GM23338 (cell line): ENCODE data around the gene NOP16. TPM values are rescaled to one million over a fixed set of nuclear protein-coding genes. Genes with fewer than 3 reads are reported as not detected.

Experiments used
- ATAC-seq: fragments of 200-7000 bp; cut with Tn5 transposase; 3 replicates; pipeline ENCODE4 v1.9.1; 2020
- DNase-seq: peaks from one replicate; pipeline ENCODE4 v3.0.0-alpha.2; 2015; ENCODE audit warnings: low spot score
- H2AFZ ChIP-seq: fragments of 200-600 bp; sonication (generic); 2 replicates; pipeline ENCODE4 v1.8.0; 2016; ENCODE audit warnings: antibody characterized with exemption, mild to moderate bottlenecking, moderate library complexity
- H3F3A ChIP-seq: fragments of 200-600 bp; sonication (generic); replicated peaks from 2 replicates; pipeline ENCODE4 v1.8.0; 2017; ENCODE audit warnings: antibody characterized with exemption, mixed run types, low read depth
- H3K27ac ChIP-seq: fragments of 200-600 bp; sonication (generic); 2 replicates; pipeline ENCODE4 v1.6.1; 2016; ENCODE audit warnings: low read depth
- H3K27me3 ChIP-seq: fragments of 200-600 bp; sonication (generic); 2 replicates; pipeline ENCODE4 v1.8.0; 2016; ENCODE audit warnings: mild to moderate bottlenecking, mixed run types, moderate library complexity; ENCODE audit not compliant: insufficient read depth
- H3K36me3 ChIP-seq: fragments of 200-600 bp; sonication (generic); 2 replicates; pipeline ENCODE4 v1.8.0; 2016; ENCODE audit warnings: mild to moderate bottlenecking; ENCODE audit not compliant: insufficient read depth
- H3K4me1 ChIP-seq: fragments of 200-600 bp; sonication (generic); 2 replicates; pipeline ENCODE4 v1.8.0; 2016; ENCODE audit warnings: mild to moderate bottlenecking, moderate library complexity; ENCODE audit not compliant: insufficient read depth
- H3K4me2 ChIP-seq: fragments of 200-600 bp; sonication (generic); 2 replicates; pipeline ENCODE4 v1.7.1; 2017; ENCODE audit warnings: mixed run types
- H3K4me3 ChIP-seq: fragments of 200-600 bp; sonication (generic); 2 replicates; pipeline ENCODE4 v1.6.1; 2016; ENCODE audit warnings: mixed run types
- H3K79me2 ChIP-seq: fragments of 200-600 bp; sonication (generic); replicated peaks from 2 replicates; pipeline ENCODE4 v1.8.0; 2017; ENCODE audit warnings: mild to moderate bottlenecking; ENCODE audit not compliant: insufficient read depth
- H3K9me2 ChIP-seq: fragments of 200-600 bp; sonication (generic); 2 replicates; pipeline ENCODE4 v1.8.0; 2017; ENCODE audit not compliant: insufficient read depth
- H4K20me1 ChIP-seq: fragments of 200-600 bp; sonication (generic); replicated peaks from 2 replicates; pipeline ENCODE4 v1.8.0; 2017; ENCODE audit warnings: mild to moderate bottlenecking; ENCODE audit not compliant: insufficient read depth
- H3K27ac Mint-ChIP-seq: 2 replicates; pipeline ENCODE4 v1.8.0; 2020; ENCODE audit warnings: inconsistent platforms, mild to moderate bottlenecking, moderate library complexity, mixed read lengths
- H3K27me3 Mint-ChIP-seq: 3 replicates; pipeline ENCODE4 v1.8.0; 2022; ENCODE audit warnings: low read depth, mild to moderate bottlenecking, moderate library complexity, mixed read lengths, inconsistent platforms; ENCODE audit not compliant: insufficient read depth, poor library complexity
- H3K36me3 Mint-ChIP-seq: 3 replicates; pipeline ENCODE4 v1.8.0; 2021; ENCODE audit warnings: low read depth, mild to moderate bottlenecking, inconsistent platforms, moderate library complexity, mixed read lengths
- H3K4me1 Mint-ChIP-seq: 3 replicates; pipeline ENCODE4 v1.8.0; 2020; ENCODE audit warnings: mild to moderate bottlenecking, inconsistent platforms, mixed read lengths
- H3K4me3 Mint-ChIP-seq: 3 replicates; pipeline ENCODE4 v1.8.0; 2021; ENCODE audit warnings: moderate library complexity, mild to moderate bottlenecking, inconsistent platforms, mixed read lengths
- H3K9me3 Mint-ChIP-seq: 3 replicates; pipeline ENCODE4 v1.8.0; 2020; ENCODE audit warnings: moderate library complexity, mild to moderate bottlenecking, inconsistent platforms, mixed read lengths
- CREB1 ChIP-seq: fragments of 250-450 bp; sonication (Bioruptor Pico); IDR thresholded peaks from 2 replicates; pipeline ENCODE4 v1.5.0; 2020; ENCODE audit warnings: low read depth, mild to moderate bottlenecking, moderate library complexity
- EZH2 ChIP-seq: fragments of 200-600 bp; sonication (generic); IDR thresholded peaks from one replicate; pipeline ENCODE4 v1.8.0; 2017; ENCODE audit warnings: antibody characterized with exemption, mild to moderate bottlenecking, low read depth; ENCODE audit not compliant: unreplicated experiment
- EZH2phosphoT487 ChIP-seq: fragments of 200-600 bp; sonication (generic); IDR thresholded peaks from one replicate; pipeline ENCODE4 v1.8.1; 2018; ENCODE audit warnings: antibody characterized with exemption; ENCODE audit not compliant: unreplicated experiment
- JUNB ChIP-seq: IDR thresholded peaks from one replicate; pipeline ENCODE4 v1.6.1; 2016; ENCODE audit warnings: antibody characterized with exemption; ENCODE audit not compliant: unreplicated experiment
- NANOG ChIP-seq: IDR thresholded peaks from 2 replicates; pipeline ENCODE4 v1.6.1; 2016; ENCODE audit warnings: antibody characterized with exemption, borderline replicate concordance
- POLR2AphosphoS5 ChIP-seq: IDR thresholded peaks from 2 replicates; pipeline ENCODE4 v1.6.1; 2016; ENCODE audit warnings: antibody characterized with exemption, low read depth
- ZNF114 ChIP-seq: fragments of 250-450 bp; sonication (Bioruptor Pico); IDR thresholded peaks from 2 replicates; pipeline ENCODE4 v1.5.0; 2020; ENCODE audit warnings: mild to moderate bottlenecking, moderate library complexity
- polyA plus RNA-seq: library from polyadenylated mRNA; unstranded; fragments of >200 nt; fragmentation: Nextera tagmentation; extraction: Ambion mirVana; gene quantifications from 2 replicates; pipeline ENCODE4 v1.2.1, GENCODE V29; 2016
- total RNA-seq: library from RNA; depleted of rRNA; stranded (reverse); fragments of >200 nt; shearing (Covaris generic); gene quantifications from 2 replicates; pipeline ENCODE4 v1.2.3, GENCODE V29; 2014
- TF ChIP-seq, protein P1 (sequence below), 2 experiments: fragments of 200-600 bp in 1 of 2; sonication (generic) in 1 of 2; conservative IDR thresholded peaks; 2 replicates each; pipeline versions ENCODE4 v1.5.1 to v1.6.1; 2016 to 2017; ENCODE audit warnings: antibody characterized with exemption in 2 of 2, low read depth in 2 of 2, mild to moderate bottlenecking in 2 of 2, moderate library complexity in 1 of 2
- TF ChIP-seq, protein P2 (sequence below): IDR thresholded peaks from 2 replicates; pipeline ENCODE4 v1.6.1; 2016; ENCODE audit warnings: antibody characterized with exemption
- TF ChIP-seq, protein P3 (sequence below): fragments of 250-450 bp; sonication (Bioruptor Pico); IDR thresholded peaks from 2 replicates; pipeline ENCODE4 v1.5.0; 2020; ENCODE audit warnings: mild to moderate bottlenecking, moderate library complexity

NOP16 gene
- total and polyA plus RNA-seq, 2 experiments from 2014 or later: 43.4 to 181 TPM

DNA sequence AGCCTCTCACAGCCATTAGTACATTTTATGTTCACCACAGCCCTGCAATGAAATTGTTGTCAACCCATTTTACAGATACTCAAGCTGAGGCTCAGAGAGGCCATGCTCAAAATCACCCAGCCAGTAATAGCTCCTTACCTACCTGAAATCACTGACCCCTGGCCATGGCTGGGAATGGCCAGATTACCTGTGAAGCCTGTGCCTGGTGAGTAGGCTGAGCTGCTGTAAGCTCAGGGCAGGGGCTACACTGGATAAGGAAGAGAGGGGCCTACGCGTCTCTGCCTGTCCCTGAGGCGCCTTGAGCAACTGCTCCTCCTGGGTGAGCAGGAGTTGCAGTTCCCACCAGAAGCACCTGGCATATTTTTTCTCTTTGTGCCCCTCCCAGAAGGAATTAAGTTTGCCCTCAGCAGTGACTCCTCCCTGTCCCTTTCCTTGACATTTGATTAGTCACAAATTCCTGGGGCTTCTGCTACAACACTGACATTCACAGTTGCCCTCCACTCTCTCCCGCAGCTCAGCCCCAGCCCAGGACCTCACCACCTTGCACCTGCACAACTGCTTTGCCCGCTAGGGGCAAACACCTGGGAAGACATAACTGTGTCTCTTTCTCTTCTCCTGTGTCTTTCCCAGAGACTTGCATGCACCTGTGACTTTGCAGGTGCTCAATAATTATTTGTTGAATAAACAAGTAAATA is 22.2 kb upstream of the NOP16 start:
- Mint-ChIP-seq H3K4me3 (no peak overlapping the region), H3K36me3 (no peaks in the 10 kb centered on the region), H3K27ac (no peak overlapping the region; the same call in 1 of the 2 replicates), H3K9me3 (no peaks in the 10 kb centered on the region), H3K27me3 (peaks cover 3% of the 10 kb centered on the region), H3K4me1 (peaks cover 8% of the 10 kb centered on the region; the same call in 2 of the 3 replicates)
- Histone ChIP-seq H3K4me2 (no peak overlapping the region), H3K36me3 (no peaks in the 10 kb centered on the region), H3K27me3 (peaks cover 8% of the 10 kb centered on the region; the same call in 1 of the 2 replicates), H3K4me3 (no peak overlapping the region), H3K9me2 (no peaks in the 10 kb centered on the region), H4K20me1 (peaks cover 10% of the 10 kb centered on the region), H3K27ac (no peak overlapping the region), H3F3A (no peaks in the 10 kb centered on the region), H2AFZ (no peak overlapping the region), H3K4me1 (0 out of 2 replicates have a peak, but pooled peaks cover 3% of the 10 kb centered on the region), H3K79me2 (no peaks in the 10 kb centered on the region)
- no peak for TF ChIP-seq EZH2phosphoT487
- TF ChIP-seq, protein P1, sequence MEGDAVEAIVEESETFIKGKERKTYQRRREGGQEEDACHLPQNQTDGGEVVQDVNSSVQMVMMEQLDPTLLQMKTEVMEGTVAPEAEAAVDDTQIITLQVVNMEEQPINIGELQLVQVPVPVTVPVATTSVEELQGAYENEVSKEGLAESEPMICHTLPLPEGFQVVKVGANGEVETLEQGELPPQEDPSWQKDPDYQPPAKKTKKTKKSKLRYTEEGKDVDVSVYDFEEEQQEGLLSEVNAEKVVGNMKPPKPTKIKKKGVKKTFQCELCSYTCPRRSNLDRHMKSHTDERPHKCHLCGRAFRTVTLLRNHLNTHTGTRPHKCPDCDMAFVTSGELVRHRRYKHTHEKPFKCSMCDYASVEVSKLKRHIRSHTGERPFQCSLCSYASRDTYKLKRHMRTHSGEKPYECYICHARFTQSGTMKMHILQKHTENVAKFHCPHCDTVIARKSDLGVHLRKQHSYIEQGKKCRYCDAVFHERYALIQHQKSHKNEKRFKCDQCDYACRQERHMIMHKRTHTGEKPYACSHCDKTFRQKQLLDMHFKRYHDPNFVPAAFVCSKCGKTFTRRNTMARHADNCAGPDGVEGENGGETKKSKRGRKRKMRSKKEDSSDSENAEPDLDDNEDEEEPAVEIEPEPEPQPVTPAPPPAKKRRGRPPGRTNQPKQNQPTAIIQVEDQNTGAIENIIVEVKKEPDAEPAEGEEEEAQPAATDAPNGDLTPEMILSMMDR (conservative IDR thresholded peaks at IDR 0.05; ENCODE audit: low read depth in 2 of 2): 0 out of 4 replicates have a peak, but pooled peaks have one; percentile 9 to 15
- no peak for TF ChIP-seq POLR2AphosphoS5
- TF ChIP-seq, protein P2, sequence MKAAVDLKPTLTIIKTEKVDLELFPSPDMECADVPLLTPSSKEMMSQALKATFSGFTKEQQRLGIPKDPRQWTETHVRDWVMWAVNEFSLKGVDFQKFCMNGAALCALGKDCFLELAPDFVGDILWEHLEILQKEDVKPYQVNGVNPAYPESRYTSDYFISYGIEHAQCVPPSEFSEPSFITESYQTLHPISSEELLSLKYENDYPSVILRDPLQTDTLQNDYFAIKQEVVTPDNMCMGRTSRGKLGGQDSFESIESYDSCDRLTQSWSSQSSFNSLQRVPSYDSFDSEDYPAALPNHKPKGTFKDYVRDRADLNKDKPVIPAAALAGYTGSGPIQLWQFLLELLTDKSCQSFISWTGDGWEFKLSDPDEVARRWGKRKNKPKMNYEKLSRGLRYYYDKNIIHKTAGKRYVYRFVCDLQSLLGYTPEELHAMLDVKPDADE: no peak
- no peak for TF ChIP-seq CREB1 (CRISPR knock-in tag)
- TF ChIP-seq NANOG: no peak
- DNase-seq (no peak), ATAC-seq (peak; percentile 21; the same call in 2 of the 3 replicates)

DNA sequence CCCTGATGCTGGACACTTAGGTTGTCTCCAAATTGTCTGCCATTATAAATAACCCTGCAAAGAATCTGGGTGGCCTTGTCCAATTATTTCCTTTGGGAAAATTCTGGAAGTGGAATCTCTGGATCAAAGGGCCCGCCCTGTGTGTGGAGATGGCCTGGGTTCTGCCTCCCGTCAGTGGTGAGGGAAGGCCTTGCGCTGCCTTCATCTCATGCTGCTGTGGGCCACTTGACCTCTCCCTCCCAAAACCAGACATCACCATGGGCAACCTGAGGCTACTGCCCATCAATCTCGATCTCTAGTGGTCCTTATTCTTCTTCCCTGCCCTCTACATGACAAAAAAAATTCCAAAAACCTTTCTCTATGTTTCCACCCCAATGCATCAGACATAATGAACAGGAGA is 21.4 kb upstream of the NOP16 start:
- no peak for ATAC-seq
- no peak overlapping the region for H3K4me3 Mint-ChIP-seq

More for the DNA sequence above, 21.4 kb upstream of the NOP16 start:
- Histone ChIP-seq H3K27ac (no peak overlapping the region), H2AFZ (no peak overlapping the region), H3K79me2 (no peaks in the 10 kb centered on the region), H4K20me1 (peaks cover 4% of the 10 kb centered on the region; the same call in 1 of the 2 replicates), H3K4me3 (no peak overlapping the region), H3K27me3 (no peaks in the 10 kb centered on the region), H3K36me3 (no peaks in the 10 kb centered on the region), H3F3A (no peaks in the 10 kb centered on the region), H3K4me2 (no peak overlapping the region), H3K4me1 (no peaks in the 10 kb centered on the region), H3K9me2 (no peaks in the 10 kb centered on the region)
- Mint-ChIP-seq H3K27me3 (peaks cover 3% of the 10 kb centered on the region), H3K9me3 (no peaks in the 10 kb centered on the region), H3K4me1 (peaks cover 10% of the 10 kb centered on the region; the same call in 2 of the 3 replicates), H3K27ac (no peak overlapping the region), H3K36me3 (no peaks in the 10 kb centered on the region)
- no peak for DNase-seq
- TF ChIP-seq EZH2phosphoT487: no peak
- TF ChIP-seq JUNB: no peak
- TF ChIP-seq ZNF114 (CRISPR knock-in tag): no peak
- TF ChIP-seq, protein P3, sequence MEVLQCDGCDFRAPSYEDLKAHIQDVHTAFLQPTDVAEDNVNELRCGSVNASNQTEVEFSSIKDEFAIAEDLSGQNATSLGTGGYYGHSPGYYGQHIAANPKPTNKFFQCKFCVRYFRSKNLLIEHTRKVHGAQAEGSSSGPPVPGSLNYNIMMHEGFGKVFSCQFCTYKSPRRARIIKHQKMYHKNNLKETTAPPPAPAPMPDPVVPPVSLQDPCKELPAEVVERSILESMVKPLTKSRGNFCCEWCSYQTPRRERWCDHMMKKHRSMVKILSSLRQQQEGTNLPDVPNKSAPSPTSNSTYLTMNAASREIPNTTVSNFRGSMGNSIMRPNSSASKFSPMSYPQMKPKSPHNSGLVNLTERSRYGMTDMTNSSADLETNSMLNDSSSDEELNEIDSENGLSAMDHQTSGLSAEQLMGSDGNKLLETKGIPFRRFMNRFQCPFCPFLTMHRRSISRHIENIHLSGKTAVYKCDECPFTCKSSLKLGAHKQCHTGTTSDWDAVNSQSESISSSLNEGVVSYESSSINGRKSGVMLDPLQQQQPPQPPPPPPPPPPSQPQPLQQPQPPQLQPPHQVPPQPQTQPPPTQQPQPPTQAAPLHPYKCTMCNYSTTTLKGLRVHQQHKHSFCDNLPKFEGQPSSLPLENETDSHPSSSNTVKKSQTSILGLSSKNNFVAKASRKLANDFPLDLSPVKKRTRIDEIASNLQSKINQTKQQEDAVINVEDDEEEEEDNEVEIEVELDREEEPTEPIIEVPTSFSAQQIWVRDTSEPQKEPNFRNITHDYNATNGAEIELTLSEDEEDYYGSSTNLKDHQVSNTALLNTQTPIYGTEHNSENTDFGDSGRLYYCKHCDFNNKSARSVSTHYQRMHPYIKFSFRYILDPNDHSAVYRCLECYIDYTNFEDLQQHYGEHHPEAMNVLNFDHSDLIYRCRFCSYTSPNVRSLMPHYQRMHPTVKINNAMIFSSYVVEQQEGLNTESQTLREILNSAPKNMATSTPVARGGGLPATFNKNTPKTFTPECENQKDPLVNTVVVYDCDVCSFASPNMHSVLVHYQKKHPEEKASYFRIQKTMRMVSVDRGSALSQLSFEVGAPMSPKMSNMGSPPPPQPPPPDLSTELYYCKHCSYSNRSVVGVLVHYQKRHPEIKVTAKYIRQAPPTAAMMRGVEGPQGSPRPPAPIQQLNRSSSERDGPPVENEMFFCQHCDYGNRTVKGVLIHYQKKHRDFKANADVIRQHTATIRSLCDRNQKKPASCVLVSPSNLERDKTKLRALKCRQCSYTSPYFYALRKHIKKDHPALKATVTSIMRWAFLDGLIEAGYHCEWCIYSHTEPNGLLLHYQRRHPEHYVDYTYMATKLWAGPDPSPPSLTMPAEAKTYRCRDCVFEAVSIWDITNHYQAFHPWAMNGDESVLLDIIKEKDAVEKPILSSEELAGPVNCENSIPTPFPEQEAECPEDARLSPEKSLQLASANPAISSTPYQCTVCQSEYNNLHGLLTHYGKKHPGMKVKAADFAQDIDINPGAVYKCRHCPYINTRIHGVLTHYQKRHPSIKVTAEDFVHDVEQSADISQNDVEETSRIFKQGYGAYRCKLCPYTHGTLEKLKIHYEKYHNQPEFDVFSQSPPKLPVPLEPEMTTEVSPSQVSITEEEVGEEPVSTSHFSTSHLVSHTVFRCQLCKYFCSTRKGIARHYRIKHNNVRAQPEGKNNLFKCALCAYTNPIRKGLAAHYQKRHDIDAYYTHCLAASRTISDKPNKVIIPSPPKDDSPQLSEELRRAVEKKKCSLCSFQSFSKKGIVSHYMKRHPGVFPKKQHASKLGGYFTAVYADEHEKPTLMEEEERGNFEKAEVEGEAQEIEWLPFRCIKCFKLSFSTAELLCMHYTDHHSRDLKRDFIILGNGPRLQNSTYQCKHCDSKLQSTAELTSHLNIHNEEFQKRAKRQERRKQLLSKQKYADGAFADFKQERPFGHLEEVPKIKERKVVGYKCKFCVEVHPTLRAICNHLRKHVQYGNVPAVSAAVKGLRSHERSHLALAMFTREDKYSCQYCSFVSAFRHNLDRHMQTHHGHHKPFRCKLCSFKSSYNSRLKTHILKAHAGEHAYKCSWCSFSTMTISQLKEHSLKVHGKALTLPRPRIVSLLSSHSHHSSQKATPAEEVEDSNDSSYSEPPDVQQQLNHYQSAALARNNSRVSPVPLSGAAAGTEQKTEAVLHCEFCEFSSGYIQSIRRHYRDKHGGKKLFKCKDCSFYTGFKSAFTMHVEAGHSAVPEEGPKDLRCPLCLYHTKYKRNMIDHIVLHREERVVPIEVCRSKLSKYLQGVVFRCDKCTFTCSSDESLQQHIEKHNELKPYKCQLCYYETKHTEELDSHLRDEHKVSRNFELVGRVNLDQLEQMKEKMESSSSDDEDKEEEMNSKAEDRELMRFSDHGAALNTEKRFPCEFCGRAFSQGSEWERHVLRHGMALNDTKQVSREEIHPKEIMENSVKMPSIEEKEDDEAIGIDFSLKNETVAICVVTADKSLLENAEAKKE (CRISPR knock-in tag): no peak
- no peak for TF ChIP-seq EZH2
